ENCODE data around the gene ZCCHC24.

DNA sequence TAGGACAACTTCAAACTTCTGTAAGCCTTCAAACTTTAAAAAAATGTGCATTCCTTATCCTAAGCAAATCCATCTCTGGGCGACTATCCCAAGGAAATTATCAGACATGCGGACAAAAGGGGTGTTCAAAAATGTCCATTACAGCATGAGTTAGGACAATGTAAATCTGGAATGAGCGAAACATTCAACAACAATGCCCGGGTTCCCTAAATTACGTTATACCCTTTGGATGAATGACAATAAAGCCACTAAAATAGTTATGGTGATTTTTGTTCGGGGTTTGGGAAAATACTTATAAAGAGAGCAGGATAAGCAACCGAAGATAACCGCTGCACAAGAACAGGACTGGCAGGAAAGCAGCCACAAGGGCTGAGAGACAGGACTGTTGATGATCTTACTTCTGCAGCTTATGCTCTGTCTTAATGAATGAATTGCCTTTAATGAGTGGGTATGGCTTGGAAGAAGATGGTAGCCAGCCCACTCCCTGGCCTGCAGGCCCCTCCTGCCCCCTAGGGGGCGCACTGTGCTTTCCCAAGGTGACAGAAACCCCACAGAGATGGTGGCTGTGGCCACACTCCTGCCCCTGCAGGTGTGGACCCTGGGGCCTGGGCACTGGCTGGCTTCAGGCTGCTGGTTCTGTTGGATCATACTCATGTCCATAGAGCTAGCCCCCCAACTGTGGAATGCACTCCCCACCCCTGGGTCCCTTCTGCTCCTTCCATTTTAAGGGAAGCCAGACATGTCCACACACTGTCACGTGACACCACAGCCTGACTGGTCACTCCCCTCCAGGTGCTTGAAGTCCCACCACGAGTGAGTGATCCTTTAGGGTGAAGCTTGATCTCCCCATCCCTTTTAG, 45.0 kb downstream of the ZCCHC24 start:
- TF ChIP-seq CTCF (IDR thresholded peaks at IDR 0.05; ENCODE audit: low read length) (peak; percentile 75), EZH2 (IDR thresholded peaks at IDR 0.05; ENCODE audit: borderline replicate concordance, low read length) (no peak)
